H1 (cell line): ENCODE data around the gene COL20A1.

Experiments used
- BACH1 ChIP-seq: IDR thresholded peaks from 2 replicates; pipeline ENCODE4 v1.6.1; 2012; ENCODE audit warnings: low read length, improper control_type of control experiment
- CHD2 ChIP-seq: IDR thresholded peaks from 2 replicates; pipeline ENCODE4 v1.6.1; 2012; ENCODE audit warnings: low read length, improper control_type of control experiment
- EZH2 ChIP-seq: fragments of 200-600 bp; sonication (generic); IDR thresholded peaks from 2 replicates; pipeline ENCODE4 v1.7.1; 2012; ENCODE audit warnings: low read depth, mild to moderate bottlenecking, moderate library complexity, low read length, inconsistent platforms; ENCODE audit not compliant: severe bottlenecking
- GTF2F1 ChIP-seq: IDR thresholded peaks from 2 replicates; pipeline ENCODE4 v1.6.1; 2012; ENCODE audit warnings: low read depth, low read length, improper control_type of control experiment, borderline replicate concordance
- JUN ChIP-seq: IDR thresholded peaks from 2 replicates; pipeline ENCODE4 v1.6.1; 2011; ENCODE audit warnings: low read depth, mild to moderate bottlenecking, improper control_type of control experiment, low read length
- NANOG ChIP-seq: IDR thresholded peaks from 2 replicates; pipeline ENCODE4 v1.6.1; 2011; ENCODE audit warnings: low read length, low read depth, mild to moderate bottlenecking, inconsistent platforms; ENCODE audit not compliant: insufficient read depth, poor library complexity, severe bottlenecking
- POLR2A ChIP-seq, 2 experiments: IDR thresholded peaks; 1 replicate in 1 of 2; 2 replicates in 1 of 2; pipeline ENCODE4 v1.6.1; 2011; ENCODE audit warnings: low read depth in 2 of 2, low read length in 2 of 2, mild to moderate bottlenecking in 2 of 2; ENCODE audit errors: control extremely low read depth in 1 of 2
- POLR2AphosphoS5 ChIP-seq: IDR thresholded peaks from 2 replicates; pipeline ENCODE4 v1.6.1; 2011; ENCODE audit warnings: low read depth, low read length
- RFX5 ChIP-seq: IDR thresholded peaks from 2 replicates; pipeline ENCODE4 v1.6.1; 2011; ENCODE audit warnings: low read depth, low read length, improper control_type of control experiment, borderline replicate concordance
- TAF1 ChIP-seq: IDR thresholded peaks from 2 replicates; pipeline ENCODE4 v1.6.1; 2011; ENCODE audit warnings: mild to moderate bottlenecking, low read depth, low read length
- TCF12 ChIP-seq: IDR thresholded peaks from 2 replicates; pipeline ENCODE4 v1.6.1; 2011; ENCODE audit warnings: low read depth, mild to moderate bottlenecking, low read length
- TF ChIP-seq, protein P1 (sequence below), 3 experiments: IDR thresholded peaks; 1 replicate in 2 of 3; 2 replicates in 1 of 3; pipeline versions ENCODE4 v1.5.1 to v1.6.1; 2011; ENCODE audit warnings: low read length in 3 of 3, mild to moderate bottlenecking in 3 of 3, inconsistent platforms in 2 of 3, low read depth in 1 of 3, moderate library complexity in 1 of 3; ENCODE audit not compliant: insufficient read depth in 1 of 3; ENCODE audit errors: control extremely low read depth in 1 of 3

GRCh38 chr20:63382551-63383300, 89.7 kb downstream of the COL20A1 start:
- no peak for TF ChIP-seq GTF2F1
- TF ChIP-seq NANOG: no peak
- no peak for TF ChIP-seq JUN
- TF ChIP-seq, protein P1, sequence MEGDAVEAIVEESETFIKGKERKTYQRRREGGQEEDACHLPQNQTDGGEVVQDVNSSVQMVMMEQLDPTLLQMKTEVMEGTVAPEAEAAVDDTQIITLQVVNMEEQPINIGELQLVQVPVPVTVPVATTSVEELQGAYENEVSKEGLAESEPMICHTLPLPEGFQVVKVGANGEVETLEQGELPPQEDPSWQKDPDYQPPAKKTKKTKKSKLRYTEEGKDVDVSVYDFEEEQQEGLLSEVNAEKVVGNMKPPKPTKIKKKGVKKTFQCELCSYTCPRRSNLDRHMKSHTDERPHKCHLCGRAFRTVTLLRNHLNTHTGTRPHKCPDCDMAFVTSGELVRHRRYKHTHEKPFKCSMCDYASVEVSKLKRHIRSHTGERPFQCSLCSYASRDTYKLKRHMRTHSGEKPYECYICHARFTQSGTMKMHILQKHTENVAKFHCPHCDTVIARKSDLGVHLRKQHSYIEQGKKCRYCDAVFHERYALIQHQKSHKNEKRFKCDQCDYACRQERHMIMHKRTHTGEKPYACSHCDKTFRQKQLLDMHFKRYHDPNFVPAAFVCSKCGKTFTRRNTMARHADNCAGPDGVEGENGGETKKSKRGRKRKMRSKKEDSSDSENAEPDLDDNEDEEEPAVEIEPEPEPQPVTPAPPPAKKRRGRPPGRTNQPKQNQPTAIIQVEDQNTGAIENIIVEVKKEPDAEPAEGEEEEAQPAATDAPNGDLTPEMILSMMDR (IDR thresholded peaks at IDR 0.05; ENCODE audit: control extremely low read depth in 1 of 3, insufficient read depth in 1 of 3, low read depth in 1 of 3, low read length in 3 of 3): no peak
- no peak for TF ChIP-seq EZH2
- TF ChIP-seq TCF12: no peak
- no peak for TF ChIP-seq CHD2
- TF ChIP-seq BACH1: no peak
- TF ChIP-seq TAF1: no peak
- TF ChIP-seq POLR2A (IDR thresholded peaks at IDR 0.05; ENCODE audit: control extremely low read depth in 1 of 2, low read depth in 2 of 2, low read length in 2 of 2): no peak
- no peak for TF ChIP-seq POLR2AphosphoS5
- TF ChIP-seq RFX5: no peak
